GM23248 (cell line): Measurements from ENCODE around the gene OSGEP.

Experiments
- EZH2 ChIP-seq: fragments of 200-600 bp; sonication (generic); IDR thresholded peaks from 2 replicates; pipeline ENCODE4 v1.6.1; 2018; ENCODE audit warnings: antibody characterized with exemption, mild to moderate bottlenecking; ENCODE audit not compliant: insufficient read depth, poor library complexity, severe bottlenecking
- EZH2phosphoT487 ChIP-seq: fragments of 200-600 bp; sonication (generic); IDR thresholded peaks from 2 replicates; pipeline ENCODE4 v1.6.1; 2018; ENCODE audit warnings: antibody characterized with exemption, moderate library complexity, mild to moderate bottlenecking, low read depth; ENCODE audit not compliant: insufficient read depth

DNA sequence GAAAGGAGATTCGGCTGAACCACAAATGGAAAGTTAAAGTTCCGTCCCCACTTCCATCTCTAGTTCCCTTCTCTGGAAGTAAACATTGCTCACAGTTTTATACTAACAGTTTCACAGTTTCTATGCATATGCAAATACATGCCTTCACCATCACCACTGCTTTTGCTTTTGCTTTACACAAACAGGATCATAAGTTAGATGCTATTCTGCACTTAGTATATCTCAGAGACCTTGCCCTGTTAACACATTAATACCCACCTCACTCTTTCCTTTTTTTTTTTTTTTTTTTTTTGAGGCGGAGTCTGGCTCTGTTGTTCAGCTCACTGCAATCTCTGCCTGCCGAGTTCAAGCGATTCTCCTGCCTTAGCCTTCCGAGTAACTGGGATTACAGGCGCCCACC lies 42.2 kb downstream of the OSGEP start:
- no peak for TF ChIP-seq EZH2phosphoT487
- no peak for TF ChIP-seq EZH2
